Skeletal muscle satellite cell (primary cell): ENCODE data around the gene CACNA2D3.
"Not testable (repeated sequence)": the region's sequence is repeated elsewhere in the genome, so short reads cannot be mapped to it uniquely, and the experiment has no call there.

Experiments
- H3K27me3 ChIP-seq: 2 replicates; pipeline ENCODE4 v1.7.0; 2013; ENCODE audit warnings: low read length; ENCODE audit not compliant: control insufficient read depth, insufficient read depth
- H3K36me3 ChIP-seq: 2 replicates; pipeline ENCODE4 v1.7.0; 2013; ENCODE audit warnings: mild to moderate bottlenecking, control low read depth, low read length; ENCODE audit not compliant: insufficient read depth
- H3K4me1 ChIP-seq: 2 replicates; pipeline ENCODE4 v1.7.0; 2013; ENCODE audit warnings: low read length; ENCODE audit not compliant: control insufficient read depth, insufficient read depth
- H3K4me2 ChIP-seq: 2 replicates; pipeline ENCODE4 v1.7.0; 2013; ENCODE audit warnings: mild to moderate bottlenecking, low read length
- H3K4me3 ChIP-seq: 2 replicates; pipeline ENCODE4 v1.7.0; 2013; ENCODE audit warnings: low read length
- H3K9ac ChIP-seq: 2 replicates; pipeline ENCODE4 v1.7.0; 2013; ENCODE audit warnings: mild to moderate bottlenecking, low read depth, low read length, moderate library complexity
- H3K9me3 ChIP-seq: replicated peaks from 2 replicates; pipeline ENCODE4 v1.7.0; 2013; ENCODE audit warnings: mild to moderate bottlenecking, control low read depth, low read length

CACNA2D3 gene

GRCh38 chr3:54977439-54977838 is 855.1 kb downstream of the CACNA2D3 start:
- H3K4me1 ChIP-seq: no peaks in the 10 kb centered on the region
- no peak overlapping the region for H3K4me3 ChIP-seq
- no peaks in the 10 kb centered on the region for H3K27me3 ChIP-seq
- no peaks in the 10 kb centered on the region for H3K36me3 ChIP-seq
- H3K9ac ChIP-seq: no peak overlapping the region
- H3K9me3 ChIP-seq: no peaks in the 10 kb centered on the region
- no peak overlapping the region for H3K4me2 ChIP-seq

- not testable (repeated sequence) for H3K27me3 ChIP-seq, H3K4me2 ChIP-seq, H3K9me3 ChIP-seq, H3K4me3 ChIP-seq, H3K4me1 ChIP-seq, H3K36me3 ChIP-seq, H3K9ac ChIP-seq
These were observed 855.6 kb downstream of the CACNA2D3 start for GRCh38 chr3:54977946-54978345.

- Histone ChIP-seq H3K9ac (no peak overlapping the region), H3K4me3 (no peak overlapping the region), H3K4me2 (no peak overlapping the region), H3K4me1 (no peaks in the 10 kb centered on the region), H3K36me3 (no peaks in the 10 kb centered on the region), H3K27me3 (no peaks in the 10 kb centered on the region), H3K9me3 (no peaks in the 10 kb centered on the region)
These were observed 860.5 kb downstream of the CACNA2D3 start for GRCh38 chr3:54982807-54983206.

GRCh38 chr3:54983266-54984099 is 861.1 kb downstream of the CACNA2D3 start:
- Histone ChIP-seq H3K4me3 (no peak overlapping the region), H3K9ac (no peak overlapping the region), H3K27me3 (no peaks in the 10 kb centered on the region), H3K9me3 (no peaks in the 10 kb centered on the region), H3K4me1 (peaks cover 3% of the 10 kb centered on the region), H3K4me2 (no peak overlapping the region), H3K36me3 (no peaks in the 10 kb centered on the region)

GRCh38 chr3:54985856-54986255 is 863.5 kb downstream of the CACNA2D3 start:
- Histone ChIP-seq H3K4me1 (peaks cover 7% of the 10 kb centered on the region), H3K4me2 (no peak overlapping the region), H3K9ac (no peak overlapping the region), H3K36me3 (no peaks in the 10 kb centered on the region), H3K9me3 (no peaks in the 10 kb centered on the region), H3K4me3 (no peak overlapping the region), H3K27me3 (no peaks in the 10 kb centered on the region)

DNA sequence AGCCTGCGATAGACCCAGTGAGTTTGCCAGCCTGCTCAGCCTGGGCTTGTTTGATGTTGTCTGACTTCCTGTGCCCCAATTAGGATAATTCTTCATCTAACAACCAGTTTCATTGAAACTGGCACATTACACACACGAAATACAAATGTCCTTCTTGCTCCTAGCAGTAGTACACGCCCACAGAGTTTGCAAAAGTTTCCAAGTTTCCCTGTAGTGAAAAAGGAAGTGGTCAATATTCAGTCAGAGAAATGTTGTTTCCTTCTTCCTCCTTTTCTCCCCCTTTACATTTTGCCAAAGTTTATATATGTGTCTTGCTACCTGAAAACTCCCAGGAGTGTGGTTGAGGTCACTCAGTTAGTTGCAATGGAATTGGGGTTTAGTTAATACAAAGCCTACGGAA is 863.9 kb downstream of the CACNA2D3 start:
- H3K9me3 ChIP-seq: no peaks in the 10 kb centered on the region
- no peaks in the 10 kb centered on the region for H3K27me3 ChIP-seq
- H3K9ac ChIP-seq: no peak overlapping the region
- H3K4me3 ChIP-seq: no peak overlapping the region
- no peaks in the 10 kb centered on the region for H3K36me3 ChIP-seq
- H3K4me2 ChIP-seq: no peak overlapping the region
- H3K4me1 ChIP-seq: peaks cover 7% of the 10 kb centered on the region

DNA sequence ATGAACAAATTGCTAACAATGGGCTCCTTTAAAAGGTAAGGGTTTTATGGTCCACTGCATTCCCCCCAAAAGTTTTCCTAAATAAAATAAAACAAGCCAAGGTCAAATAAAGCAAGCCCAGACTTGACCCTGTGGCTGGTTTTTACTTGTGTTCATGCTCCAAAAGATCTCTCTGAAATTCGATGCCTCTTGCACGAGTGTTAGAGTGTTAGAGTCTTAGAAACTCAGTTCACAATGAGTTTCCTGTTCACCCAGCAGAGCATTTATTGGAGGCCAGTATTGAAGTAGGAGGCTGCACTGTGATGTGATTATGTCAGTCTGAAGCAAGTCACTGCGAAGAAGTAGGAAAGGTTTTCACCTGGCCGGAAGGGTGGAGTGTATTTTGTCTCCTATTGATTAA is 865.4 kb downstream of the CACNA2D3 start:
- Histone ChIP-seq H3K36me3 (no peaks in the 10 kb centered on the region), H3K4me3 (no peak overlapping the region), H3K4me2 (no peak overlapping the region), H3K9me3 (no peaks in the 10 kb centered on the region), H3K4me1 (peaks cover 7% of the 10 kb centered on the region), H3K9ac (no peak overlapping the region), H3K27me3 (no peaks in the 10 kb centered on the region)

GRCh38 chr3:54988302-54988837 is 866.0 kb downstream of the CACNA2D3 start:
- Histone ChIP-seq H3K9me3 (no peaks in the 10 kb centered on the region), H3K27me3 (no peaks in the 10 kb centered on the region), H3K9ac (no peak overlapping the region), H3K4me3 (no peak overlapping the region), H3K4me1 (peaks cover 7% of the 10 kb centered on the region), H3K4me2 (no peak overlapping the region), H3K36me3 (no peaks in the 10 kb centered on the region)

DNA sequence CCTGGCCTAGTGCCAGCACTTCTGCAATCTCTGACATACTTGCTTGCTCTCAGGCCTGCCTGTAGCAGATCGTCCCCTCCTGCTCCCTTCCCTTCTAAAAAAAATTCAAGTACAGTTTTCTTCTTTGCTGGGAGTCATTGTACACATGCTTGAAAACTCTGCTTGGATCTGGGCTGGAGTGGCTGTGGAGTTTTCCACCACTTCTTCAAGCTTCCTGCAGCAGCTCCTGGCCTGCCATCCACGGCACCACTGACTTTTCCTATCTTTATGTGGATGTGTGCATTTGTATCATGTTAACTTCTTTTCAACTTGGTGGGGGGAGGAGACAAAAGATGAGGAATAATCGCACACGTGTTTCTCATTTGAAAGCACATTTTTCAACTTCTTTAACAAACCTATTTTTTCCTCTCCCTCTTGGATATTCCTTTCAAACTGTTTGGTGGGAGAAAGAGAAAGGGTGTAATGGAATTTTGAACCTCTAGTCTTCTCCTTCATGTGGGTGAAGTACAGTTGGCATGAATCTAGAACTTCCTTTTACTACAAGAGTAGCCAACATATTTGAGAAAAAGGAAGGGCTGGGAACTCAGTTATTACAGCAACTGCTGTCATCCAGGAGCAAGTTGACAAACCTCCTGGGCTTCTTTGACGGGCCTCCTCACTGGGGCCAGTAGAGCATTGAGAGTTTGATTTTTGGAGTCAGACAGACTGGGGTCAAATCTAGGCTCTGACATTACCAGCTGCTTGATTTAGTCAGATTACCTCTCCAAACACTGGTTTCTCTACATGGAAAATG is 866.7 kb downstream of the CACNA2D3 start:
- peaks cover 7% of the 10 kb centered on the region for H3K4me1 ChIP-seq
- H3K4me2 ChIP-seq: no peak overlapping the region
- H3K4me3 ChIP-seq: no peak overlapping the region
- H3K36me3 ChIP-seq: no peaks in the 10 kb centered on the region
- H3K9ac ChIP-seq: no peak overlapping the region
- H3K9me3 ChIP-seq: no peaks in the 10 kb centered on the region
- H3K27me3 ChIP-seq: no peaks in the 10 kb centered on the region

GRCh38 chr3:54994111-54994513 is 871.8 kb downstream of the CACNA2D3 start:
- H3K9me3 ChIP-seq: no peaks in the 10 kb centered on the region
- peaks cover 3% of the 10 kb centered on the region for H3K4me1 ChIP-seq
- H3K4me2 ChIP-seq: no peak overlapping the region
- H3K27me3 ChIP-seq: no peaks in the 10 kb centered on the region
- H3K36me3 ChIP-seq: no peaks in the 10 kb centered on the region
- H3K9ac ChIP-seq: no peak overlapping the region
- no peak overlapping the region for H3K4me3 ChIP-seq

- Histone ChIP-seq H3K27me3 (no peaks in the 10 kb centered on the region), H3K36me3 (no peaks in the 10 kb centered on the region), H3K9ac (no peak overlapping the region), H3K4me1 (peaks cover 23% of the 10 kb centered on the region), H3K4me2 (peak overlapping the region; percentile 3), H3K4me3 (no peak overlapping the region), H3K9me3 (no peaks in the 10 kb centered on the region)
These were observed 876.8 kb downstream of the CACNA2D3 start for GRCh38 chr3:54999159-54999558.
